Smooth muscle cell (in vitro differentiated cells): ENCODE measurements around the gene TRPC4. TPM values are rescaled to one million over a fixed set of nuclear protein-coding genes. Genes with fewer than 3 reads are reported as not detected.

Experiments used
- DNase-seq: peaks from one replicate; lab custom pipeline; 2025; ENCODE audit not compliant: unreplicated experiment; lab: John Stamatoyannopoulos, UW
- H2AFZ ChIP-seq: fragments of 200-600 bp; sonication (generic); 2 replicates; pipeline ENCODE4 v1.6.0; 2016; ENCODE audit warnings: antibody characterized with exemption, low read depth, mild to moderate bottlenecking
- H3F3A ChIP-seq: fragments of 200-600 bp; sonication (generic); 2 replicates; pipeline ENCODE4 v1.6.0; 2017; ENCODE audit warnings: antibody characterized with exemption, low read depth
- H3K27ac ChIP-seq: fragments of 200-600 bp; sonication (generic); 2 replicates; pipeline ENCODE4 v1.5.1; 2016; ENCODE audit warnings: low read depth, mild to moderate bottlenecking
- H3K27me3 ChIP-seq: fragments of 200-600 bp; sonication (generic); 2 replicates; pipeline ENCODE4 v1.6.1; 2016; ENCODE audit warnings: low read depth, mild to moderate bottlenecking
- H3K36me3 ChIP-seq: fragments of 200-600 bp; sonication (generic); 2 replicates; pipeline ENCODE4 v1.5.1; 2016; ENCODE audit warnings: low read depth
- H3K4me1 ChIP-seq: fragments of 200-600 bp; sonication (generic); 2 replicates; pipeline ENCODE4 v1.5.1; 2016; ENCODE audit warnings: low read depth
- H3K4me2 ChIP-seq: fragments of 200-600 bp; sonication (generic); 2 replicates; pipeline ENCODE4 v1.6.0; 2016; ENCODE audit warnings: mild to moderate bottlenecking
- H3K4me3 ChIP-seq: fragments of 200-600 bp; sonication (generic); 2 replicates; pipeline ENCODE4 v1.5.1; 2016; ENCODE audit warnings: mild to moderate bottlenecking
- H3K79me2 ChIP-seq: fragments of 200-600 bp; sonication (generic); 2 replicates; pipeline ENCODE4 v1.6.0; 2016; ENCODE audit warnings: low read depth, mild to moderate bottlenecking
- H3K9ac ChIP-seq: fragments of 200-600 bp; sonication (generic); 2 replicates; pipeline ENCODE4 v1.6.0; 2016; ENCODE audit warnings: low read depth
- H3K9me3 ChIP-seq: fragments of 200-600 bp; sonication (generic); replicated peaks from 2 replicates; pipeline ENCODE4 v1.5.1; 2016; ENCODE audit warnings: low read depth
- H4K20me1 ChIP-seq: fragments of 200-600 bp; sonication (generic); 2 replicates; pipeline ENCODE4 v1.6.0; 2016; ENCODE audit warnings: low read depth
- WGBS: methylation state at CpG from one replicate; pipeline ENCODE4 v1.1.7; 2016; ENCODE audit warnings: low lambda C conversion rate; 5-methylcytosine and 5-hydroxymethylcytosine counted together
- polyA plus RNA-seq: library from polyadenylated mRNA; unstranded; fragments of >200 nt; fragmentation: Nextera tagmentation; extraction: Ambion mirVana; gene quantifications from 2 replicates; pipeline ENCODE4 v1.2.1, GENCODE V29; 2016
- total RNA-seq: library from RNA; depleted of rRNA; stranded (reverse); fragments of >200 nt; gene quantifications from 2 replicates; pipeline ENCODE4 v1.2.3, GENCODE V29; 2014
- TF ChIP-seq, protein P1 (sequence below): fragments of 200-600 bp; sonication (generic); IDR thresholded peaks from 2 replicates; pipeline ENCODE4 v1.5.1; 2017; ENCODE audit warnings: borderline replicate concordance, mild to moderate bottlenecking, antibody characterized with exemption; ENCODE audit not compliant: insufficient read depth, poor library complexity, severe bottlenecking

TRPC4 gene
- total and polyA plus RNA-seq, 2 experiments from 2014 or later: 0.09 TPM; not detected in 1

- TF ChIP-seq, protein P1, sequence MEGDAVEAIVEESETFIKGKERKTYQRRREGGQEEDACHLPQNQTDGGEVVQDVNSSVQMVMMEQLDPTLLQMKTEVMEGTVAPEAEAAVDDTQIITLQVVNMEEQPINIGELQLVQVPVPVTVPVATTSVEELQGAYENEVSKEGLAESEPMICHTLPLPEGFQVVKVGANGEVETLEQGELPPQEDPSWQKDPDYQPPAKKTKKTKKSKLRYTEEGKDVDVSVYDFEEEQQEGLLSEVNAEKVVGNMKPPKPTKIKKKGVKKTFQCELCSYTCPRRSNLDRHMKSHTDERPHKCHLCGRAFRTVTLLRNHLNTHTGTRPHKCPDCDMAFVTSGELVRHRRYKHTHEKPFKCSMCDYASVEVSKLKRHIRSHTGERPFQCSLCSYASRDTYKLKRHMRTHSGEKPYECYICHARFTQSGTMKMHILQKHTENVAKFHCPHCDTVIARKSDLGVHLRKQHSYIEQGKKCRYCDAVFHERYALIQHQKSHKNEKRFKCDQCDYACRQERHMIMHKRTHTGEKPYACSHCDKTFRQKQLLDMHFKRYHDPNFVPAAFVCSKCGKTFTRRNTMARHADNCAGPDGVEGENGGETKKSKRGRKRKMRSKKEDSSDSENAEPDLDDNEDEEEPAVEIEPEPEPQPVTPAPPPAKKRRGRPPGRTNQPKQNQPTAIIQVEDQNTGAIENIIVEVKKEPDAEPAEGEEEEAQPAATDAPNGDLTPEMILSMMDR: no peak
- Histone ChIP-seq H3K4me2 (no peak overlapping the region), H3F3A (no peaks in the 10 kb centered on the region), H2AFZ (no peak overlapping the region), H3K9ac (no peak overlapping the region), H3K4me1 (no peaks in the 10 kb centered on the region), H3K27me3 (no peaks in the 10 kb centered on the region), H3K36me3 (no peaks in the 10 kb centered on the region), H3K9me3 (no peaks in the 10 kb centered on the region), H4K20me1 (no peaks in the 10 kb centered on the region), H3K27ac (no peak overlapping the region), H3K4me3 (no peak overlapping the region), H3K79me2 (no peaks in the 10 kb centered on the region)
- DNase-seq: no peak
- 83% methylated on average over 5 of the region's 5 CpGs for WGBS
These were observed 237.3 kb downstream of the TRPC4 start for GRCh38 chr13:37632294-37632693.

DNA sequence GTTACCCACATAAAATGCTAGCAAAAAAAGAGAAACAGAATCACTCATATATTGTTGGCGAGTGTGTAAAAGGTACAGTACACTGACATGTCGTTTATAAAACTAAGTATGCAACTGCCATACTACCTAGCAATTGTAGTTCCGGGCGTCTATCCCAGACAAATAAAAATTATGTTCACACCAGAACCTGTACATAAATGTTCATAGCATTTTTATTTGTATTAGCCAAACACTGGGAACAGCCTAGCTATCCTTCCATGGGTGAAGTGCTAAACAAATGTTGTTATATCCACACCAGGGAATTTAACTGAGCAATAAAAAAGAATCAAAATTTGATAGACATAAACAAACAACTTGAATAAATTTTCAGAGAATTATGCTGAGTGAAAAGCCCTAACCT, 242.1 kb downstream of the TRPC4 start:
- no peak for DNase-seq
- H3K4me3 ChIP-seq: no peak overlapping the region
- TF ChIP-seq, protein P1: no peak
- H3K27ac ChIP-seq: no peak overlapping the region
- H3K4me1 ChIP-seq: no peaks in the 10 kb centered on the region
- H3K9me3 ChIP-seq: no peaks in the 10 kb centered on the region
- 89% methylated on average over 4 of the region's 4 CpGs for WGBS
- no peaks in the 10 kb centered on the region for H3K27me3 ChIP-seq
- H3K36me3 ChIP-seq: no peaks in the 10 kb centered on the region
- no peak overlapping the region for H3K4me2 ChIP-seq
- no peaks in the 10 kb centered on the region for H4K20me1 ChIP-seq
- H3K79me2 ChIP-seq: no peaks in the 10 kb centered on the region
- H3F3A ChIP-seq: no peaks in the 10 kb centered on the region
- H3K9ac ChIP-seq: no peak overlapping the region
- no peak overlapping the region for H2AFZ ChIP-seq

- Histone ChIP-seq H3K79me2 (no peaks in the 10 kb centered on the region), H4K20me1 (no peaks in the 10 kb centered on the region), H3K9me3 (no peaks in the 10 kb centered on the region), H3K36me3 (no peaks in the 10 kb centered on the region), H3F3A (no peaks in the 10 kb centered on the region), H3K4me1 (peaks cover 13% of the 10 kb centered on the region), H3K27me3 (no peaks in the 10 kb centered on the region), H3K27ac (no peak overlapping the region), H3K4me3 (no peak overlapping the region), H3K9ac (no peak overlapping the region), H2AFZ (no peak overlapping the region), H3K4me2 (no peak overlapping the region)
- DNase-seq: no peak
- 81% methylated on average over 3 of the region's 3 CpGs for WGBS
- TF ChIP-seq, protein P1: no peak
These were observed 247.7 kb downstream of the TRPC4 start for GRCh38 chr13:37621811-37622361.

DNA sequence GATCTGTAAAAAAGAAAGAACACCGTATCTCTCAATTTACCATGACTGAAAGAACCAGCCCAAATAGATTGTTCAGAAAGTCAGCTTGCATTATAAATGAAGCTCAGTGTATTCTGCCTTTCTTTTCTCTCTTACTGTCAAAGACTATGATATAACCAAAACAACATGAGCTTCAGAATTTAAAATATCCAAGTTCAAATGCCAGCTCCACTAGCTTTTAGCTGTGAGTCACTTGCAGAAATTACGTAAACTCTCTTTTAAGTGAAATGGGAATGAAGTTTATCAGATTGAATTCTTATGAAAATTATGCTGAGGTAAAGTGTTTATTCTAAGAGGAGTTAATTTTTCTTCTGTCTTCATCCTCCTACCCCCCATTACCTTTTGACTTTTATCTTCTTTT, 251.0 kb downstream of the TRPC4 start:
- TF ChIP-seq, protein P1: no peak
- Histone ChIP-seq H3K27me3 (no peaks in the 10 kb centered on the region), H3K9me3 (no peaks in the 10 kb centered on the region), H3K4me3 (no peak overlapping the region), H2AFZ (no peak overlapping the region), H3K4me1 (peaks cover 16% of the 10 kb centered on the region), H3K9ac (no peak overlapping the region), H4K20me1 (no peaks in the 10 kb centered on the region), H3K36me3 (no peaks in the 10 kb centered on the region), H3K79me2 (no peaks in the 10 kb centered on the region), H3K27ac (peak overlapping the region; percentile 17), H3F3A (no peaks in the 10 kb centered on the region), H3K4me2 (peak overlapping the region; percentile 37)
- DNase-seq: no peak
- WGBS: 31% methylated on average over 2 of the region's 2 CpGs
